ENCODE measurements around the gene NR2F6.
"Not testable (repeated sequence)": the region's sequence is repeated elsewhere in the genome, so short reads cannot be mapped to it uniquely, and the experiment has no call there.

The NR2F6 gene

DNA sequence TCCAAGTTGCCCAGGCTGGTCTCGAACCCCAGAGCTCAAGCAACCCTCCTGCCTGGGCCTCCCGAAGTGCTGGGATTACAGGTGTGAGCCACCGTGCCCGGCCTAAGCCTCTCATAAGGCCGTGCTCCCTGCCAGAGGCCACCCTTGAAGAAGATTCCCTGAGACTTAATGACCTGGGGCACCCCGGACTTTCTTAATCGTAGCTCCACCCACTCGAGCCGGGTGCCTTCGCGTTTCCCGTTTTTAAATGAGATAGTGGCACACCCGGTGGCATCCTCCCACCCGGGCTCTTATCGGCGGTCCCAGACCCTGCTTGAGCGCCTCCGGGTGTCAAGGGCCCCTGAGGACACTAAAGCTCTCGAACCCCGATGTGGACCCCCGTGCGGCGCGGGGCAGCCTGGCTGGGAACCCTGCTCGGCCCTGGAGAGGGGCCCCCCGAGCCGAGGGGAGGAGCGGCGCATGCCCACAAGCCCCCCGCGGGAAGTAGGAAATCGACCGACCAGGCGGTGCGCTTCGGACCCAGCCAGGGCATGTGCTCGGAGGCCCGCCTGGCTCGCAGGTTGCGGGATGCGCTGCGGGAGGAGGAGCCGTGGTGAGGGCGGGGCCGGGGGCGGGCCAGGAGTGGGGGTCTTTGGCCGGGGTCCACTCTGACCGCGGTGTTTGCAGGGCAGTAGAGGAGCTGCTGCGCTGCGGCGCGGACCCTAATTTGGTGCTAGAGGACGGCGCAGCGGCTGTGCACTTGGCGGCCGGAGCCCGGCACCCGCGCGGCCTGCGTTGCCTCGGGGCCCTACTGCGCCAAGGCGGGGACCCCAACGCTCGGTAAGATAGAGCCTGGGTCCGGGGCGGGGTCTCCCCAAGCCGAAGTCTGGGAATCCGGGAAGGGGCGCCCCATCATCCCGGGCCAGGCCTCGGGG, 35.9 kb upstream of the NR2F6 start, which contains the start of gene ANKLE1:
ANKLE1 (plus strand) TSS at position 511 of the 914 bp plus-strand sequence; CDS start at position 531, 20 bp downstream.
- Histone ChIP-seq H3K4me3 (ENCODE audit: low read length) (peak within 1 kb of the TSS; percentile 62; the same call in 1 of the 2 replicates), H3K4me1 (ENCODE audit: insufficient read depth, low read length) (no peaks in the 10 kb centered on the region), H3K27ac (ENCODE audit: low read length) (no peak within 1 kb of the TSS), H3K9ac (ENCODE audit: low read depth, low read length) (peak within 1 kb of the TSS; percentile 30; the same call in 1 of the 2 replicates), H3K9me3 (ENCODE audit: insufficient read depth, low read depth, low read length) (no peaks in the 10 kb centered on the region), H3K36me3 (ENCODE audit: insufficient read depth, low read depth, low read length) (peaks cover 21% of the 10 kb centered on the region), H3K27me3 (ENCODE audit: insufficient read depth, low read length) (peaks cover 24% of the 10 kb centered on the region)

- Histone ChIP-seq H3K4me3 (ENCODE audit: low read length) (no peak overlapping the region), H3K9me3 (ENCODE audit: insufficient read depth, low read depth, low read length) (no peaks in the 10 kb centered on the region), H3K36me3 (ENCODE audit: insufficient read depth, low read depth, low read length) (peaks cover 39% of the 10 kb centered on the region), H3K27ac (ENCODE audit: low read length) (no peak overlapping the region), H3K9ac (ENCODE audit: low read depth, low read length) (no peak overlapping the region), H3K4me1 (ENCODE audit: insufficient read depth, low read length) (no peaks in the 10 kb centered on the region), H3K27me3 (ENCODE audit: insufficient read depth, low read length) (peaks cover 24% of the 10 kb centered on the region)
Measured at GRCh38 chr19:17279436-17279835, 33.7 kb upstream of the NR2F6 start.

- Histone ChIP-seq H3K4me1 (ENCODE audit: insufficient read depth, low read length) (no peaks in the 10 kb centered on the region), H3K27me3 (ENCODE audit: insufficient read depth, low read length) (no peaks in the 10 kb centered on the region), H3K36me3 (ENCODE audit: insufficient read depth, low read depth, low read length) (peaks cover 66% of the 10 kb centered on the region), H3K9ac (ENCODE audit: low read depth, low read length) (no peak overlapping the region), H3K4me3 (ENCODE audit: low read length) (no peak overlapping the region), H3K9me3 (ENCODE audit: insufficient read depth, low read depth, low read length) (no peaks in the 10 kb centered on the region), H3K27ac (ENCODE audit: low read length) (no peak overlapping the region)
Measured at GRCh38 chr19:17275441-17276175, 29.9 kb upstream of the NR2F6 start.

DNA sequence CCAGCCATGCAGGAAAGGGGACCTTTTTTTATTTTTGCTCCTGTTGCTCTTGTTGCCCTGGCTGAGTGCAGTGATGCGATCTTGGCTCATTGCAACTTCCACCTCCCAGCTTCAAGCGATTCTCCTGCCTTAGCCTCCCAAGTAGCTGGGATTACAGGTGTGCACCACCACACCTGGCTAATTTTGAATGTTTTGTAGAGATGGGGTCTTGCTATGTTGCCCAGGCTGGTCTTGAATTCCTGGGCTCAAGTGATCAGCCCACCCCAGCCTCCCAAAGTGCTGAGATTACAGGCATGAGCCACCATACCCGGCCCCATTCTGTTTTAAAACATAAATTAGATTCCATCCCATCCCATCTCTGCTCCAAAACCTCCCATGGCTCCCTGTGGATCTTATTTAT, 29.2 kb upstream of the NR2F6 start:
- peaks cover 72% of the 10 kb centered on the region for H3K36me3 ChIP-seq (ENCODE audit: insufficient read depth, low read depth, low read length)
- not testable (repeated sequence) for H3K4me1 ChIP-seq (ENCODE audit: insufficient read depth, low read length); H3K27ac ChIP-seq (ENCODE audit: low read length); H3K9me3 ChIP-seq (ENCODE audit: insufficient read depth, low read depth, low read length); H3K27me3 ChIP-seq (ENCODE audit: insufficient read depth, low read length); H3K4me3 ChIP-seq (ENCODE audit: low read length); H3K9ac ChIP-seq (ENCODE audit: low read depth, low read length)

DNA sequence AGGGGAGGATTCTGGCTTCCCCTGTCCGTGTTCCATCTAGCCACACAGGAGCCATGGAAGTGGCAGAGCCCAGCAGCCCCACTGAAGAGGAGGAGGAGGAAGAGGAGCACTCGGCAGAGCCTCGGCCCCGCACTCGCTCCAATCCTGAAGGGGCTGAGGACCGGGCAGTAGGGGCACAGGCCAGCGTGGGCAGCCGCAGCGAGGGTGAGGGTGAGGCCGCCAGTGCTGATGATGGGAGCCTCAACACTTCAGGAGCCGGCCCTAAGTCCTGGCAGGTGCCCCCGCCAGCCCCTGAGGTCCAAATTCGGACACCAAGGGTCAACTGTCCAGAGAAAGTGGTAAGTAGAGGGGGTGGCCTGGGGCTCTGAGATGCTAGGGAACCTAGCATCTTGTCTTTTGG, 23.0 kb upstream of the NR2F6 start:
- Histone ChIP-seq H3K27ac (ENCODE audit: low read length) (no peak overlapping the region), H3K36me3 (ENCODE audit: insufficient read depth, low read depth, low read length) (peaks cover 31% of the 10 kb centered on the region), H3K9ac (ENCODE audit: low read depth, low read length) (no peak overlapping the region), H3K4me1 (ENCODE audit: insufficient read depth, low read length) (peaks cover 4% of the 10 kb centered on the region; the same call in 1 of the 2 replicates), H3K27me3 (ENCODE audit: insufficient read depth, low read length) (no peaks in the 10 kb centered on the region), H3K4me3 (ENCODE audit: low read length) (no peak overlapping the region), H3K9me3 (ENCODE audit: insufficient read depth, low read depth, low read length) (no peaks in the 10 kb centered on the region)

DNA sequence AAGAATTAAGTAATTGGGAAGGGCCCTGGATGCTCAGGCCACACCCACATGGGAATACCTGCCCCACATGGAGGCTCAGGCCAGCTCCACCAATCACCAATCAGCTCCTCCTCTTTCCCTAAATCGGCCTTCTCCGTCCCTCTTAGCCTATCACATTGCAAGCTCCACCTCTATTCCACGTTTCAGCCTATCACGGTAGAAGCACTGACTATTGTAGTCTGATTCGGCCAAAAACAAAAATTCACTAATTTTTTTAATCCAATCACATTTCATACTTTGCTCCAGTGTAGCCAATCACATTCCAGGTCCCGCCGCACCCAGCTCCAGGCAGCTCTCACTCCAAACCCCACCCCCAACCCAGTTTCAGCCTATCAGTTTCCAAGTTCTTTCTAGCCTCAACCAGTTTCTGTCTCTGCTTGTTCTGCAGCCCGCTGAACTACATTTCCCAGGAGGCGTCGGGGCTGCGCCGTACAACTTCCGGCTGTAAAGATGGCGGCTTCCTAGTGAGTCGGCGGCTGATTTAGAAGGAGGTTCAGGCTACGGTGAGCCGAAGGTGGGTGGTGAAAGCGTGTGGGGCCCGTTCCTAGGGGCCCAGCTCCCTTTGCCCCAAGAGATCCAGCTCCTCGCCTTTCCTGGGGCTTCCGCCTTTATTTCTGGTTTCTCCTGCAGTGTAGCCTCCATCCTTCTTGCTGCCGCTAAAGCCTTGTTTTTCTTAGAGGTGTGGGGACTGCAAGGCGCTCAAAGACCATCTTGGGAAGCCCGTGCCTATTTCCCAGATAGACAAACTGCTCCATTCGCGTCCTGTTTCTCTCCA, 21.5 kb upstream of the NR2F6 start, which contains the start of gene BABAM1:
BABAM1 (plus strand) TSS at position 469 of the 814 bp plus-strand sequence. CDS start 1,364 bp downstream, outside the sequence.
- Histone ChIP-seq H3K4me3 (ENCODE audit: low read length) (peak within 1 kb of the TSS; percentile 99), H3K27ac (ENCODE audit: low read length) (peak within 1 kb of the TSS; percentile 45), H3K9me3 (ENCODE audit: insufficient read depth, low read depth, low read length) (no peaks in the 10 kb centered on the region)

DNA sequence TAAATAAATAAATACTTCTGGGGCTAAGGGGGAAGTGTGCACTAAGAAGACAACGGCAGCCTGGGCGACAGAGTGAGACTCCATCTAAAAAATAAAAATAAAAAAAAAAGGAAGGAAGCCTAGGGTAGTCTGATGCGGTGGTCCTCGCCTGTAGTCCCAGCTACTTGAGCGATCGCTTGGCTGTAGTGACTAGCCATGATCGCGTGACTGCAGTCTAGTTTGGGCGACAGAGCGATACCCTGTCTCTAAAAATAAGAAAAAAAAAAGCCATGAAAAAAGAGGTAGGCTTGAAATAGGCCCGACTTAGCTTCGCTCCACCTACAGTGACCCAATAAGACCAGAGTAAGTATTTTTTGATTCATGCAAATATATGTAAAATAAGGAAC, 20.9 kb upstream of the NR2F6 start:
- peaks cover 4% of the 10 kb centered on the region; the same call in 1 of the 2 replicates for H3K4me1 ChIP-seq (ENCODE audit: insufficient read depth, low read length)
- no peaks in the 10 kb centered on the region for H3K27me3 ChIP-seq (ENCODE audit: insufficient read depth, low read length)
- peak overlapping the region; percentile 12; the same call in 1 of the 2 replicates for H3K4me3 ChIP-seq (ENCODE audit: low read length)
- no peak overlapping the region for H3K9ac ChIP-seq (ENCODE audit: low read depth, low read length)
- H3K27ac ChIP-seq (ENCODE audit: low read length): no peak overlapping the region
- peaks cover 18% of the 10 kb centered on the region for H3K36me3 ChIP-seq (ENCODE audit: insufficient read depth, low read depth, low read length)
- no peaks in the 10 kb centered on the region for H3K9me3 ChIP-seq (ENCODE audit: insufficient read depth, low read depth, low read length)

More for the DNA sequence above, 21.5 kb upstream of the NR2F6 start, which contains the start of gene BABAM1:
- H3K27me3 ChIP-seq (ENCODE audit: insufficient read depth, low read length): no peaks in the 10 kb centered on the region
- H3K4me1 ChIP-seq (ENCODE audit: insufficient read depth, low read length): peaks cover 4% of the 10 kb centered on the region; the same call in 1 of the 2 replicates
- peaks cover 24% of the 10 kb centered on the region for H3K36me3 ChIP-seq (ENCODE audit: insufficient read depth, low read depth, low read length)
- H3K9ac ChIP-seq (ENCODE audit: low read depth, low read length): peak within 1 kb of the TSS; percentile 97

DNA sequence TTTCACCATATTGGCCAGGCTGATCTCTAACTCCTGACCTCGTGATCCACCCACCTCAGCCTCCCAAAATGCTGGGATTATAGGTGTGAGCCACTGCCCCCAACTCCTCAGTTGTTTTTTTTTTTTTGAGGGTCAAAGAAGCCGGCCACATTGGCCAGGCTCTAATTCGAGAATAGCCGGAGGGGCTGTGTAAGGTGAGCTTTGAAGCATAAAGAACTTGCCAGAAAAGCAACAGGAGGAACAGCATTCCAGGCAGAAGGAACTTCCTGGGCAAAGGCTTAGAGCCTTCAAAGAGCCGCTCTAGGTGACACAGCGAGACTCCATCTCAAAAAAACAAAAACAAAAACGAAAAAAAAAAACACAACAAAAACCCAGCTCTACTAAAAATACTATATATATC, 20.3 kb upstream of the NR2F6 start:
- Histone ChIP-seq H3K36me3 (ENCODE audit: insufficient read depth, low read depth, low read length) (peaks cover 12% of the 10 kb centered on the region), H3K27me3 (ENCODE audit: insufficient read depth, low read length) (no peaks in the 10 kb centered on the region), H3K4me3 (ENCODE audit: low read length) (no peak overlapping the region), H3K27ac (ENCODE audit: low read length) (no peak overlapping the region), H3K9me3 (ENCODE audit: insufficient read depth, low read depth, low read length) (no peaks in the 10 kb centered on the region), H3K9ac (ENCODE audit: low read depth, low read length) (no peak overlapping the region), H3K4me1 (ENCODE audit: insufficient read depth, low read length) (peaks cover 4% of the 10 kb centered on the region; the same call in 1 of the 2 replicates)

GRCh38 chr19:17264641-17264979, 18.9 kb upstream of the NR2F6 start, which contains the start of gene USHBP1:
TSS of gene USHBP1 (minus strand) at chr19:17264745. CDS start at chr19:17264299, 446 bp downstream.
- H3K27me3 ChIP-seq (ENCODE audit: insufficient read depth, low read length): no peaks in the 10 kb centered on the region
- H3K36me3 ChIP-seq (ENCODE audit: insufficient read depth, low read depth, low read length): peaks cover 6% of the 10 kb centered on the region; the same call in 1 of the 2 replicates
- H3K27ac ChIP-seq (ENCODE audit: low read length): peak within 1 kb of the TSS; percentile 46
- peak within 1 kb of the TSS; percentile 54; the same call in 1 of the 2 replicates for H3K9ac ChIP-seq (ENCODE audit: low read depth, low read length)
- peak within 1 kb of the TSS; percentile 6; the same call in 1 of the 2 replicates for H3K4me3 ChIP-seq (ENCODE audit: low read length)
- H3K4me1 ChIP-seq (ENCODE audit: insufficient read depth, low read length): peaks cover 4% of the 10 kb centered on the region; the same call in 1 of the 2 replicates
- no peaks in the 10 kb centered on the region for H3K9me3 ChIP-seq (ENCODE audit: insufficient read depth, low read depth, low read length)

GRCh38 chr19:17263712-17264640, 18.3 kb upstream of the NR2F6 start:
- H3K27ac ChIP-seq (ENCODE audit: low read length): peak overlapping the region; percentile 46
- H3K9ac ChIP-seq (ENCODE audit: low read depth, low read length): peak overlapping the region; percentile 38; the same call in 1 of the 2 replicates
- peaks cover 4% of the 10 kb centered on the region; the same call in 1 of the 2 replicates for H3K4me1 ChIP-seq (ENCODE audit: insufficient read depth, low read length)
- peaks cover 3% of the 10 kb centered on the region; the same call in 1 of the 2 replicates for H3K36me3 ChIP-seq (ENCODE audit: insufficient read depth, low read depth, low read length)
- no peaks in the 10 kb centered on the region for H3K9me3 ChIP-seq (ENCODE audit: insufficient read depth, low read depth, low read length)
- H3K27me3 ChIP-seq (ENCODE audit: insufficient read depth, low read length): no peaks in the 10 kb centered on the region
- peak overlapping the region; percentile 6; the same call in 1 of the 2 replicates for H3K4me3 ChIP-seq (ENCODE audit: low read length)

All from iPS-20b (cell line).